Measurements from ENCODE around the gene ARV1. TPM values are rescaled to one million over a fixed set of nuclear protein-coding genes. Genes with fewer than 3 reads are reported as not detected.

Gene ARV1
- total and polyA plus RNA-seq, 2 donors (not counting 1 experiment from before 2014, with no cell fraction given), result 16.8 to 38.7 TPM

DNA sequence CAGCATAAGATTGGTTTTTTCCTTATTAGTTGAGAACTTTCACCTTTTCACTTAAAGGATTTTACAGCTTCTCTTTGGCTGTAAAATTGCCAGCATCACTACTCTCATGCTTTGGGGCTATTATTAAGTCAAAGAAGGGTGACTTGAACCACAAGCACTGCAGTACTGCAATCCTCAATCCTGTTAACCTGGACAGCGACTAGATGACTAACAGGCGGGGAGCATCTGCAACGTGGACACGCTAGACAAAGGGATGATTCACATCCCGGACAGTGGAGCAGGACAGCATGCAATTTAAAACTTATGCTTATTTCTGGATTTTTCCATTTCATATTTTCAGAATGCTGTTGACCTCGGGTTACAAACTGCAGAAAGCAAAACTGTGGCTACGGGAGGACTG, 8.1 kb downstream of the ARV1 start:
- H3K36me3 ChIP-seq (ENCODE audit: control insufficient read depth, insufficient read depth, low read length), result no peaks in the 10 kb centered on the region
- H3K79me2 ChIP-seq (ENCODE audit: control insufficient read depth, insufficient read depth, low read length), result no peaks in the 10 kb centered on the region
- no peaks in the 10 kb centered on the region for H3K4me1 ChIP-seq (ENCODE audit: control insufficient read depth, extremely low read depth, insufficient read depth, low read length)
- no peak overlapping the region for H3K9ac ChIP-seq (ENCODE audit: insufficient read depth, low read length)
- no peak for TF ChIP-seq EZH2 (IDR thresholded peaks at IDR 0.05; ENCODE audit: low read length, missing control alignments)
- TF ChIP-seq, protein P1, sequence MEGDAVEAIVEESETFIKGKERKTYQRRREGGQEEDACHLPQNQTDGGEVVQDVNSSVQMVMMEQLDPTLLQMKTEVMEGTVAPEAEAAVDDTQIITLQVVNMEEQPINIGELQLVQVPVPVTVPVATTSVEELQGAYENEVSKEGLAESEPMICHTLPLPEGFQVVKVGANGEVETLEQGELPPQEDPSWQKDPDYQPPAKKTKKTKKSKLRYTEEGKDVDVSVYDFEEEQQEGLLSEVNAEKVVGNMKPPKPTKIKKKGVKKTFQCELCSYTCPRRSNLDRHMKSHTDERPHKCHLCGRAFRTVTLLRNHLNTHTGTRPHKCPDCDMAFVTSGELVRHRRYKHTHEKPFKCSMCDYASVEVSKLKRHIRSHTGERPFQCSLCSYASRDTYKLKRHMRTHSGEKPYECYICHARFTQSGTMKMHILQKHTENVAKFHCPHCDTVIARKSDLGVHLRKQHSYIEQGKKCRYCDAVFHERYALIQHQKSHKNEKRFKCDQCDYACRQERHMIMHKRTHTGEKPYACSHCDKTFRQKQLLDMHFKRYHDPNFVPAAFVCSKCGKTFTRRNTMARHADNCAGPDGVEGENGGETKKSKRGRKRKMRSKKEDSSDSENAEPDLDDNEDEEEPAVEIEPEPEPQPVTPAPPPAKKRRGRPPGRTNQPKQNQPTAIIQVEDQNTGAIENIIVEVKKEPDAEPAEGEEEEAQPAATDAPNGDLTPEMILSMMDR (conservative IDR thresholded peaks at IDR 0.05 in 1 of 2, IDR thresholded peaks at IDR 0.05 in 1 of 2; ENCODE audit: low read depth in 1 of 2, low read length in 2 of 2), result no peak
- peak in 1 of 2 donors; percentile 83 for DNase-seq (ENCODE audit: low read depth in 2 of 2)
- no peaks in the 10 kb centered on the region for H3K9me3 ChIP-seq (ENCODE audit: control insufficient read depth, insufficient read depth, low read depth, low read length)
- H3K4me2 ChIP-seq (ENCODE audit: extremely low read depth, insufficient read depth, low read length), result no peak overlapping the region
- no peak overlapping the region for H2AFZ ChIP-seq (ENCODE audit: low read length)
- H3K27ac ChIP-seq (ENCODE audit: insufficient read depth, low read length), result no peak overlapping the region
- no peak overlapping the region for H3K4me3 ChIP-seq (replicated peaks in 1 of 4; ENCODE audit: control extremely low read depth in 1 of 4, insufficient read depth in 1 of 4, low read depth in 3 of 4, low read length in 4 of 4)
- no peaks in the 10 kb centered on the region for H3K27me3 ChIP-seq (ENCODE audit: control insufficient read depth, insufficient read depth, low read length)
- no peaks in the 10 kb centered on the region for H4K20me1 ChIP-seq (ENCODE audit: control insufficient read depth, extremely low read depth, insufficient read depth, low read length)

DNA sequence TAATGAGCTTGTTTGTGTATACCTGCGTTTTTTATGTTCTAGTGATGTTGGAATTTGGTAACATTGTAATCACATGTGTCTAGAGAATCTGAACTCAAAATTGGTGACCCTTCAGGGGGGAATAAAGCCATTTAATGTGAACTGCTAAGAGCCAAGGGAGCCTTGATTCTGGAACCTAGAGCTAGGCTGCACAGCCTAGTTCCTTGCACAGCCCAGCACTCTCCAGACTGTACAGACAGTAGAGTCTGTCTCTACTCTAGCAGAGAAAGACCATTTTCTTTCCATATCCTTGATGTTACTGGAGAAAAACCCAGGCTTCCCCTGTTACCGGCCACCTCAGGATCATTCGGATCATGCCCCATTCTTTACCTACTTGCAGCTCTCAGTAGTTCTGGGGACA, 8.6 kb downstream of the ARV1 start:
- Histone ChIP-seq H3K4me2 (ENCODE audit: extremely low read depth, insufficient read depth, low read length) (no peak overlapping the region), H3K36me3 (ENCODE audit: control insufficient read depth, insufficient read depth, low read length) (peaks cover 2% of the 10 kb centered on the region), H4K20me1 (ENCODE audit: control insufficient read depth, extremely low read depth, insufficient read depth, low read length) (no peaks in the 10 kb centered on the region), H3K27me3 (ENCODE audit: control insufficient read depth, insufficient read depth, low read length) (no peaks in the 10 kb centered on the region), H3K9me3 (ENCODE audit: control insufficient read depth, insufficient read depth, low read depth, low read length) (no peaks in the 10 kb centered on the region), H3K4me3 (replicated peaks in 1 of 4; ENCODE audit: control extremely low read depth in 1 of 4, insufficient read depth in 1 of 4, low read depth in 3 of 4, low read length in 4 of 4) (no peak overlapping the region), H3K9ac (ENCODE audit: insufficient read depth, low read length) (no peak overlapping the region), H2AFZ (ENCODE audit: low read length) (no peak overlapping the region), H3K4me1 (ENCODE audit: control insufficient read depth, extremely low read depth, insufficient read depth, low read length) (no peaks in the 10 kb centered on the region), H3K79me2 (ENCODE audit: control insufficient read depth, insufficient read depth, low read length) (no peaks in the 10 kb centered on the region), H3K27ac (ENCODE audit: insufficient read depth, low read length) (no peak overlapping the region)
- TF ChIP-seq, protein P1 (conservative IDR thresholded peaks at IDR 0.05 in 1 of 2, IDR thresholded peaks at IDR 0.05 in 1 of 2; ENCODE audit: low read depth in 1 of 2, low read length in 2 of 2), result no peak
- no peak for TF ChIP-seq EZH2 (IDR thresholded peaks at IDR 0.05; ENCODE audit: low read length, missing control alignments)
- DNase-seq (ENCODE audit: low read depth in 2 of 2), result no peak

DNA sequence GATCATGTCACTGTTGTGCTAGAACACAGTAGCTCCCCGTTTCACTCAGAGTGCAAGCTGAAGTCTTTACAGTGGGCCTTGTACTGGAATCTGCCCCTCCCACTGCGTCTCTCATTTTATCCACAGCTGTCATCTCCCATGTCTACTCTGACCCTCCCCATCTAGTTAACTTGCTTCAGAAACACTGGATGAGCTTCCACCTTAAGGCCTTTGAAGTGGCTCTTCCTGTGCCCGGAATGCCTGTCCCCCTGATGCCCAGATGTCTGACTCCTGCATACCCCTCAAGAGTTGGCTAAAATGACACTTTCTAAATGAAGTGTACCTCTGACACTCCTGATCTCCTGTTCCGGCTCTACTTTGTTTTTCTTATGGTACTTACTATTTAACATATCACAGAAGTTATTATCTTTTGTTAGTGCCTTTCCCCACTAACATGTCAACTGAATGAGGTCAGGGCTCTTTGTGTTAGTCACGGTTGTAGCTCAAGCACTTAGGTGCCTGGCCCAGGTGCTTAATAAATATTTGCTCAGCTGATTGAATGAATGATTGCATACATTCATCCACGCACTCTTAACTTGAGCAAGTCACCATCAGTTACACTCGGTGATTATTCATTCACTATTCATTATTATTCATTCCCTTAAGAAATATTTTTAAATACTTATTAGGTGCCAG, 13.3 kb downstream of the ARV1 start:
- Histone ChIP-seq H3K4me1 (ENCODE audit: control insufficient read depth, extremely low read depth, insufficient read depth, low read length) (no peaks in the 10 kb centered on the region), H3K27me3 (ENCODE audit: control insufficient read depth, insufficient read depth, low read length) (no peaks in the 10 kb centered on the region), H3K9me3 (ENCODE audit: control insufficient read depth, insufficient read depth, low read depth, low read length) (no peaks in the 10 kb centered on the region), H3K4me2 (ENCODE audit: extremely low read depth, insufficient read depth, low read length) (no peak overlapping the region), H3K4me3 (replicated peaks in 1 of 4; ENCODE audit: control extremely low read depth in 1 of 4, insufficient read depth in 1 of 4, low read depth in 3 of 4, low read length in 4 of 4) (no peak overlapping the region), H4K20me1 (ENCODE audit: control insufficient read depth, extremely low read depth, insufficient read depth, low read length) (no peaks in the 10 kb centered on the region), H3K79me2 (ENCODE audit: control insufficient read depth, insufficient read depth, low read length) (no peaks in the 10 kb centered on the region), H3K36me3 (ENCODE audit: control insufficient read depth, insufficient read depth, low read length) (peaks cover 3% of the 10 kb centered on the region), H3K27ac (ENCODE audit: insufficient read depth, low read length) (no peak overlapping the region), H2AFZ (ENCODE audit: low read length) (no peak overlapping the region), H3K9ac (ENCODE audit: insufficient read depth, low read length) (no peak overlapping the region)
- TF ChIP-seq EZH2 (IDR thresholded peaks at IDR 0.05; ENCODE audit: low read length, missing control alignments), result no peak
- TF ChIP-seq, protein P1 (conservative IDR thresholded peaks at IDR 0.05 in 1 of 2, IDR thresholded peaks at IDR 0.05 in 1 of 2; ENCODE audit: low read depth in 1 of 2, low read length in 2 of 2), result no peak
- DNase-seq (ENCODE audit: low read depth in 2 of 2), result peak in 1 of 2 donors; percentile 2
